Colonic mucosa (tissue), 4 donors: Measurements from ENCODE around the gene ADH1B. TPM values are rescaled to one million over a fixed set of nuclear protein-coding genes. Genes with fewer than 3 reads are reported as not detected.

Source experiments
- DNase-seq: peaks from one replicate; pipeline ENCODE4 v3.0.0-alpha.2; 2020
- H3K27ac ChIP-seq: fragments of 200-600 bp; one replicate; pipeline ENCODE4 v1.8.0; 2021
- H3K27me3 ChIP-seq: fragments of 200-600 bp; one replicate; pipeline ENCODE4 v1.8.0; 2021
- H3K36me3 ChIP-seq: fragments of 200-600 bp; one replicate; pipeline ENCODE4 v1.8.0; 2021
- H3K4me1 ChIP-seq: fragments of 200-600 bp; one replicate; pipeline ENCODE4 v1.8.0; 2021; ENCODE audit warnings: mild to moderate bottlenecking
- H3K4me3 ChIP-seq: fragments of 200-600 bp; one replicate; pipeline ENCODE4 v1.8.0; 2021
- H3K9ac ChIP-seq, 2 donors: one replicate each; pipeline ENCODE4 v1.7.0; 2013; ENCODE audit warnings: control low read depth in 2 of 2, low read depth in 2 of 2, low read length in 2 of 2
- H3K9me3 ChIP-seq: fragments of 200-600 bp; one replicate; pipeline ENCODE4 v1.8.0; 2021
- CTCF ChIP-seq: fragments of 200-600 bp; IDR thresholded peaks from one replicate; pipeline ENCODE4 v1.8.0; 2022; ENCODE audit warnings: antibody characterized with exemption, mild to moderate bottlenecking
- intact Hi-C: fragments of 100-400 bp; cut with DNase I; formaldehyde crosslinking; loops from one replicate; pipeline ENCODE4 v1.14.1; 2022
- total RNA-seq, 2 donors: library from RNA; stranded (reverse); fragmentation: NEBNext Ultra II Directional in 1 of 2; extraction: Animal tissue kit (Norgen Biotek cat#: 25700) in 1 of 2; gene quantifications; one replicate each; pipeline ENCODE4 v1.2.1, GENCODE V29; 2021
- donor health status: healthy.
- donor health status: DM: no; HTN: no; CAD: no.
- donor health status: DM: no; HTN: no; CAD: no.

The ADH1B gene
- total RNA-seq, 2 donors from 2014 or later: 46.1 to 62.3 TPM

- H3K27ac ChIP-seq: no peak overlapping the region
- H3K4me1 ChIP-seq: no peaks in the 10 kb centered on the region
- no peak overlapping the region for H3K4me3 ChIP-seq
- H3K9ac ChIP-seq: no peak overlapping the region
- intact Hi-C loops: no loop called here
- DNase-seq: no peak
- H3K9me3 ChIP-seq: no peaks in the 10 kb centered on the region
- no peaks in the 10 kb centered on the region for H3K27me3 ChIP-seq
- no peak for TF ChIP-seq CTCF
- H3K36me3 ChIP-seq: no peaks in the 10 kb centered on the region
These were observed 38.5 kb downstream of the ADH1B start for GRCh38 chr4:99282731-99283130.

DNA sequence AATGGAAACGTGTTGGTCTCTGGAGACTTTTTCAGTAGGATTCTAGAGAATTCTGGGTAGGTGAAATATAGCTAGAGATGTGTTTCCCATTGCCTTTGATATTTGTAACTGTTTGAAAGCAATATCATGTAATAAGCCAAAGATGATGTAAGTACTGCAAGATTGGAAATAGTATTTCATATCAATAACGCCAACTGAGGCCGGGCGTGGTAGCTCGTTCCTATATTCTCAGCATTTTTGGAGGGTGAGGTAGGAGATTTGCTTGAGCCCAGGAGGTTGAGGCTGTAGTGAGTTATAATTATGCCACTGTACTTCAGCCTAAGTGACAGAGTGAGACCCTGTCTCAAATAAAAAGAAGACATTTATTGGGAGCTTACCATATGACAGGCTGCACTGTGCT is 39.9 kb downstream of the ADH1B start:
- Histone ChIP-seq H3K4me3 (no peak overlapping the region), H3K9me3 (no peaks in the 10 kb centered on the region), H3K9ac (no peak overlapping the region), H3K36me3 (no peaks in the 10 kb centered on the region), H3K4me1 (no peaks in the 10 kb centered on the region), H3K27ac (no peak overlapping the region), H3K27me3 (no peaks in the 10 kb centered on the region)
- intact Hi-C loops: no loop called here
- no peak for DNase-seq
- TF ChIP-seq CTCF: no peak

DNA sequence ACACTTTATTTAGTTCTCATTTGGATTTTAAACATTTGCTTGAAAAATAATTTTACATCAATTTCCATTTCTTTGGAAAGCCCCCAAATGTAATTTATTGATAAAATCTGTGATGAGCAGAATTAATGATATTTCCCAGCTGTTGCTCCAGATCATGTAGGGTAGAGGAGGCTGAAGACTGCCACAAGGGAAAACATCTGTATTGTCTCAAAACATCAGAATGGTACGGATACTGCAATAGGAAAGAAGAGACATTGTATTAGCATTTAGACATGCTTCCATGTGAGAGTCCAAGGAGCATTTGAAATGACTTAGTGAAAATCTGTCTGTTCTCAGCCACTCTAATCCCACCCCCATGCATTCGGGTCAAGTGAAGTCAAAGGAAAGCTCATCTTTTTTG is 44.8 kb downstream of the ADH1B start:
- no peak for DNase-seq
- H3K4me3 ChIP-seq: no peak overlapping the region
- TF ChIP-seq CTCF: no peak
- no peaks in the 10 kb centered on the region for H3K9me3 ChIP-seq
- no peaks in the 10 kb centered on the region for H3K4me1 ChIP-seq
- H3K27ac ChIP-seq: no peak overlapping the region
- no peak overlapping the region for H3K9ac ChIP-seq
- no peaks in the 10 kb centered on the region for H3K27me3 ChIP-seq
- H3K36me3 ChIP-seq: no peaks in the 10 kb centered on the region
- intact Hi-C loops: no loop called here

DNA sequence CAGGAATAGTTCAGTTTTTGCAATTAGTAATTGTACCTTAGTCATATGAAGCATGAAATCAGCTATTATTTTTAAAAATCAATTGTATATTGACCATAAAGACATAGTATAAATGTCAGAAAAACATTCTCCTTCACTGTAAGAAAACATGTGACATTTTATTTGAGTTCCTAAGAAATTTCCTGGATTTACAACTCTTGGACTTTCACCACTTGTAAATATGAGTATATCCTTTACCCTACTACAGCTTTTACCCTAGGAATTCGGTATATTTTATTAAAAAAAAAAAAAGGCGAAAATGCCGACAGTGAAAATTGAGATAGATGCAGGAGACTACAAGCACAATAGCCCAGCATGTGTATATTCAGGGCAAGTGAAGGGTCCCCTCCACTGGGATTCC is 45.3 kb downstream of the ADH1B start:
- no peak for DNase-seq
- no peak overlapping the region for H3K27ac ChIP-seq
- no peaks in the 10 kb centered on the region for H3K9me3 ChIP-seq
- H3K27me3 ChIP-seq: no peaks in the 10 kb centered on the region
- no peak overlapping the region for H3K9ac ChIP-seq
- H3K4me3 ChIP-seq: no peak overlapping the region
- H3K4me1 ChIP-seq: no peaks in the 10 kb centered on the region
- H3K36me3 ChIP-seq: no peaks in the 10 kb centered on the region
- intact Hi-C loops: no loop called here
- TF ChIP-seq CTCF: no peak

DNA sequence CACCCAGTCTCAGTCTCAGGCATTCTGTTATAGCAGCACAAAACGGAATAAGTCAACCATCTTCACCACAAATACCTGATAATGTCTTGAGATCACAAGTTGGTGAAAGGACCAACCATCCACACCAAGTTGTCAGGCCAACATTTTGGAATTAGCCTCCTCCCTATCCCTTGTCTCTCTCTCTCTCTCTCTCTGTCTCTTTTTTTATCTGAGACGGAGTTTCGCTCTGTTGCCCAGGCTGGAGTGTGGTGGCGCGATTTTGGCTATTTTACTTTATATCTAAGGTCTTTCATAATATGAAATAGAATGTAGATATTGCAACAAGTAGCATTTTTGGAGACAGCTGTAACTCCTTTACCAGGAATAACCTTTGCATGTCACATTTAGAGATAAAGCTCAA is 46.2 kb downstream of the ADH1B start:
- Histone ChIP-seq H3K27me3 (no peaks in the 10 kb centered on the region), H3K27ac (no peak overlapping the region), H3K4me1 (no peaks in the 10 kb centered on the region), H3K9me3 (no peaks in the 10 kb centered on the region), H3K4me3 (no peak overlapping the region), H3K36me3 (no peaks in the 10 kb centered on the region), H3K9ac (no peak overlapping the region)
- intact Hi-C loops: no loop called here
- no peak for TF ChIP-seq CTCF
- DNase-seq: no peak

DNA sequence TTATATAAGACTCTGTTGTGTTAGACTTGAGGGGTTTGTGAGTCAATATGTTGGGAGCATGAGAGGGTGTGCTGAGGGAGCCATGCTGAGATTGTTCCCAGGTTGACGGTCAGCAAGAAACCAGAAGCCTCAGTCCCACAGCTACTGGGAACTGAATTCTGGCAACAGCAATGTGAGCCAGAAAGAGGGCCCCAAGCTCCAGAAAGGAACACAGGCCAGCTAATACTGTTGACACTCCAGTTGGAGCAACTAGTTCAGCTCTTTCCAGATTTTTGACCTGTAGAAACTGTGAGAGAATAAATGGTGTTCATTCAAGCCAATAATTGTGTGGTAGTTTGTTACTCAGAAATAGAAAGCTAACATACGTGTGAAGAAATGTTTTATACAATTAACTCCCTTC is 47.5 kb downstream of the ADH1B start:
- no peak for TF ChIP-seq CTCF
- no peak for DNase-seq
- Histone ChIP-seq H3K4me3 (no peak overlapping the region), H3K9ac (no peak overlapping the region), H3K9me3 (no peaks in the 10 kb centered on the region), H3K27me3 (no peaks in the 10 kb centered on the region), H3K4me1 (no peaks in the 10 kb centered on the region), H3K36me3 (no peaks in the 10 kb centered on the region), H3K27ac (no peak overlapping the region)
- intact Hi-C loops: no loop called here
